SHP77 treated with DMSO at 0.1 percent for 48 hours (cell line): ENCODE data around the gene TSPYL2.

Source experiments
- DNase-seq: peaks from one replicate; lab custom pipeline; 2025; lab: John Stamatoyannopoulos, UW

The TSPYL2 gene

GRCh38 chrX:53125506-53125905 is 43.3 kb downstream of the TSPYL2 start:
- DNase-seq, result no peak

GRCh38 chrX:53126377-53126776 is 44.2 kb downstream of the TSPYL2 start:
- no peak for DNase-seq

- no peak for DNase-seq
These were observed 46.1 kb downstream of the TSPYL2 start for GRCh38 chrX:53128097-53128749.

DNA sequence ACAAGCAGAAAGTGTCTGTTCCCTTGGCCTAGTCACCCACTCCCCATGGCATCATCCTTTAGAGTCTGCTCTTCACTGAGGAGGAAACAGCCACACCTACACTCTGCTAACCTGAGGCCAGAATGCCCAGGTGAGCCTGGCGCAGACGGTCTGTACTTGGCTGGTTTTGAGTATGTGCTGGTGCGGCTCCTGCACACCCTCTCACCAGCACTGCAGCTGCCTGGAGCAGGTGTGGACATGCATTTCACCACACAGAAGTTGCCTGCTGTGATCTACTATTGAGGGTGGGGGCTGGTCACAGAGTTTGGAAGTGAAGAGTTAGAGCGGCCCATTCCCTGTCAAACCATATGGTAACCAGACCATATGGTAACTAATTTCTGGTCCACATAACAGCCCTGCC is 51.2 kb downstream of the TSPYL2 start:
- no peak for DNase-seq

GRCh38 chrX:53135581-53135980 is 53.4 kb downstream of the TSPYL2 start:
- DNase-seq, result no peak
